HG02759 (cell line): Measurements from ENCODE around the gene SLC25A26.

Source experiments
- ATAC-seq: cut with Tn5 transposase; IDR thresholded peaks from one replicate; pipeline ENCODE4 v1.9.1; 2021; ENCODE audit warnings: mild to moderate bottlenecking, moderate library complexity; ENCODE audit not compliant: unreplicated experiment

The SLC25A26 gene

DNA sequence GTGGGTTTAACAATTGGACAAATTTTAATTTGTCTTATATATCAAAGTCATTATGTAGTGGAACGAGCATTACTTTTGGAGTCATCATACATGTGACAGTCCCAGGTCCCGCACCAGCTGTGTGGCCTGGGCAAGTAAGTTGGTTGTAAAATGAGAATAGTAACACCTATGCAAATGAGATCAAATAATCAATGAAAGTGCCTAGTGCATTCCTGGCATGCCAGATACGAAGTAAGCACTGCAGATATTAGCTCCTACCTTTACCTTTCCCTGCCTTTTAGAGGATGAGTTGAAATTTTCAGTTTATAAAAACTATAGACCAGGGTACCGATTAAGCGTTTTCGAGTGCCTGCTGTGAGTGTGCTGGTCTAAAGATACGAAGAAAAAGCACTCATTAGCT lies 145.9 kb downstream of the SLC25A26 start:
- ATAC-seq, result no peak

DNA sequence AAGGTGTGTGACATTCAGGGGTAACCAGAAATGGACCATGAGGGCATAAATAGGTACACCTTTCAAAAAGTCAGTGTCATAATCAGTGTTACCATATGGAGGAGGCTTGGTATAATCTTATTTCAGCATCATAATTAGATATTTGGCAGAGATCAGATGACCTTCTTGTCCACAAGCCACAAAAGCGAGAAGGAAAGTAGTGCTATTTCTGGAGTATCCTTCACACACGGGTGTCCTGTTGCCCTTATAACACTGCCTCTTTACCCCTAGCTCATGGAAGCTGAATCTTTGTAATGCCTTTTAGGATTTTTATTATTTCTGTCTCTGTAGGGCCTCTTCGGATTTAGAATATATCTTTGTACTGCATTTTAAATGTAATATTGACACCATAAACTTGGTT lies 147.2 kb downstream of the SLC25A26 start:
- no peak for ATAC-seq

DNA sequence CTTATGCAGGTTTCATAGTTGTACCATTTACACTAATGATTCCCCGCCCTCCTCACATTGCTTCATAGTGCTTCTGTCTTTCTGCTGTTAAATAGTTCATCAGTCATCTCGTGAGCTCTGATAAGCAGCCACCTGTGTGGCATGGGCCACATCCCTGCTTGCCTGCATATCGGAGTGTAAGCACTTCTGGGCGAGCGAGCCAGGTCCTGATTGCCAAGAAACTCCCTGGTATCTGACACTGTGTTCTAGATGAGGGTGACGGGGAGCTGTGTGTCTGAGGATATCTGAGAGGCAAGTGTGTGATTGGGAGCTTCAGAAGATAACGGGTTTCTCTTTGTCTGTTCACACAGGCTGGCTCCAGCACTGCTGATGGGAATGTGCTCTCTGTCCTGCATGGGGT lies 149.4 kb downstream of the SLC25A26 start:
- no peak for ATAC-seq

DNA sequence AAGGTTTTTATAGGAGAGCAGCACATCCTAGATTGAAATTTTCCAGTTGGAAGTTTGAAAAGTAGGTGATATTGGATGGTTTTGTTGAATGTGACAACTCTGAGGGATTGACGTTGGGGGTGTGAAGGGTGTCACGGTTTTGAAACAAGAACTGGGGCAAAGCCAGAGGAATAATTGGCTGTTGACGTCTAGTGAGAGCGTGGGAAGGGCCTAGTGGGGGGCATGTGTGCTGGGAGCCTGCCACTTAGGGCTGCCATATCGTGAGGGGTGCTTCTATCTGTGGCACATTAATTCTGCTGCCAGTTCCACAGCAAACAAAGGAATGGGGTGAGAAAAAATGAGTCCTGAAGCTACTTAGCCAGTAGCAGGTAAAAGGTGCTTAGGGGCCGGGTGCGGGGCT lies 150.6 kb downstream of the SLC25A26 start:
- ATAC-seq, result no peak

DNA sequence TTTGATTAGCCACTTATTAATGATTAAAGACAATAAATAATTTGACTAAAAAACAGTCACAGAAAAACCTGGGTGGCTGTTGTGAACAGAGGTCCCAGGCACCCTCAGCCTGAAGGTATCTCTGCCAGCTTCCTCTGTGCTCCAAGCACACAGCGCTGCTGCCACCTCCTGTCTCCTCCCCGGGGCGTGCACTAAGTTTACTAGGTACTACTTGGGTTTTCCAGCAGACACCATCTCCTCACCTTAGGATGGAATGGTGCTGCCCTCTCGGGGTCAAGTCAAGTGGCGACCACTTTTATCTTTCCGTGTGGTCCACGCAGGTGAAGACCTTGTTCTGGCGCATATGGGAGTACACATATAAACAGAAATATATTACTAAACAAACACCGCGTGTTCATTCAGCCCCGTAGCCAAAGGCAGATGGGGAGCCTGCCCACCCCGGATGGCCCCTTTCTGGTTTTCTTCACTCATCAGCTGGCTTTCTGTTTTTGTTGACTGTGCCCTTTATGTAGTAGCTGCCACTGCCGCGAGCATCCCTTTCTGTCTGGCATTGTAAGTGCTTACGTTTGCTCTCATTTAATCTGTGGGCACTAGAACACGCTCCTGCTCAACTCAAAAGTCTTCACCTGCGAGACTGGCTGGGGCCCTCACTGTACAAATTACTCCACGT lies 152.0 kb downstream of the SLC25A26 start:
- ATAC-seq, result no peak

DNA sequence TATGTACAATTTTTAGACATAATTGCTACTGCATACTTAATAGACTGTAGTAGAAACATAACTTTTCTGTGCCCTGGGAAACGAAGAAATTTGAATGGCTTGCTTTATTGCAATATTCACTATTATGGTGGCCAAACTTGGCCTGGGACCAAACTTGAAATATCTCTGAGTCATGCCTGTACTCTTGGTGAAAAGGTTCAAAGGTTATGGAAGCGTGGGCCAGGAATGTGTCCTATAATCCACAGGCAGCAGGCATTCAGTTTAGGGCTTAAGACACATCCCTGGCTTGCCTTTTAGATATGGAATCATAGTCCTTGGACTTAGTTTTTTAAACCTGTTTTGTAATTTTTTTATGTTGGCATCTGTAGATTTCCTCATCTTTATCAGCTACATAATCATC lies 155.8 kb downstream of the SLC25A26 start:
- ATAC-seq, result no peak

DNA sequence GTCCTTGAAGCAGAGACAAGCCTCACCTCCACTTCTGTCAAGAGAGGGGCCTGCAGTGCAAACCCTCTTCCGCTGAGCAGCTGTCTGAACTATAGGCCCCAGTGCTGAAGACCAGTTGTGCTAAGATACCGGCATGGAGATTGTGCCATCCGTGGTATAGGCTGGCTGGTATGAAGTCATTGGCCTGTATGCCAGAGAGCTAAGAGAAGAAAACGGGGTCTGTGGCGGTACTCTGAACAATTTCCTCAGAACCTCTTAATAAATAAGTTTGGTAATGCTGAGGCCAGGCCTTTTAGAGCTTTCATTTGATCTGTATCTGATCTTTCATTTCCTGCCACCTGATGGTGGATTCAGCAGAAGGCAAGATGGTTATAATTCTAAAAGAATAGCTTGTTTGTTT lies 157.0 kb downstream of the SLC25A26 start:
- ATAC-seq, result no peak

DNA sequence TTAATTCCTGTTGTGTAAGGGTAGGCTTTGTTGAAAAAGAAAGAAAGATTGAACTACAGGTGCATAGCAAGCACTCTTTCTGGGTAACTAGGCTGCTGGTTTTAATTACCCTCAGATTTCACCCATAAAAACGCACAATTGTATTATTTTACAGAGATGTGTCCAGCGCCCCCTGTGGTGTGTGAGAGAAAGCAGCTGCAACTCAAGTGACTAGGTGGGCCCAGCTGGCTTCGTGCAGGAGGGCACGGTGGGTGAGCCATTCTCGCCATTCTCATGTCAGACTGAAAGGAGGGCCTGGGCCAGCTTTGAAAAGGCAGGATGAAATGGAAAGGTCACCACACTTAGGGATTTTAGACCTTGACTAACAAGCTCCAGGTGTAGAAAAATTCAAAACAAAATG lies 157.5 kb downstream of the SLC25A26 start:
- no peak for ATAC-seq

DNA sequence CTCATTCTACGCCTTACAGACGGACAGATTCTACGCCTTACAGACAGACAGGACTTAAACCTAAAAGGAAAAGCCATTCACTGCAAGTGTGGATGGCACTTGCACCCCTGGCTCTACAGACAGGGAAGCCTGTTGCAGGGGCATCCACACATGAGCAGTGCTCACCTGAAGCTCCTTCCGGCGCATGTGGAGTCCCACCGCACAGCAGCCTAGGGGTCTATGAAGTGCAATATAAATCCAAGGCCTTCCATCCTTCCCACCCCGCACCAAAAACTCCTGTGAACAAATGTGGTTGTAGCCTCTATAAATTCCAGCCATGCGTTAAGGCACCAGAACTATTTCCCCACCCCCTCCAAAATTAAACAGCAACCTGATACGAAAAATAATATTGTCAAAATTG lies 158.8 kb downstream of the SLC25A26 start:
- ATAC-seq, result no peak

DNA sequence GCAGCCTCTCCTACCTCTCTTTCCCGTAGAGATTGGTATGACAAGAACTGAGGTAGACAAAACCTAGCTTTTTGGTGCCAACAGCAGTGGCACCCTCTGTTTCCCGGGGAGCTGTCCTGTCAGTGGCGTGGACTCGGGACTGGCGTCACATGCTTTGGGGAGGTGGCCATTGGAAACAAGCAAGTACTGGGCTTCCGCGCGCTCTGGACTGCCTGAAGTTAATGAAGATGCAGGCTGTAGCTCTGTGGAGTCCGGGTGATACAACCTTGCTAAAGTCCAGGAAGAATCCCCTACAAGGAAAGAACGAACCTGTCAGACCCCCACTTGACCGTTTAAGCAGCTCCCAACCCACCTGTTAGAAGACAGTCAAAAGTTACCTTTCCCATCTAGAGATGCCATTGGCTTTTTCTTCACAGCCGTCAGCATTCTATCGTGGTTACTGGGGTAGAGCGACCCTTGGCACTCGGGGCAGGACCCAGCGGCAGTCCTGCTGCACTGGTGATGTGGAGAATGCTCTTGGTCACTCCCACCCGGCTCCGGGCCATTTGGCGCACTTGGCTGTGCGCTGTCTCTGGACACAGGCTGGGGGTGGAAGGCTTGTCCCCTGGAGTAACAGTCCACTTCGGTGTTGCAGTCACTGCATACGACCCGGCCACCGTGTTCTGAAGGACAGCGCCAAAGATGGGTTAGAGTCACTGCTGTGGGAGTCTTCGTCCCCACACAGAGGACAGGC lies 159.6 kb downstream of the SLC25A26 start:
- no peak for ATAC-seq

DNA sequence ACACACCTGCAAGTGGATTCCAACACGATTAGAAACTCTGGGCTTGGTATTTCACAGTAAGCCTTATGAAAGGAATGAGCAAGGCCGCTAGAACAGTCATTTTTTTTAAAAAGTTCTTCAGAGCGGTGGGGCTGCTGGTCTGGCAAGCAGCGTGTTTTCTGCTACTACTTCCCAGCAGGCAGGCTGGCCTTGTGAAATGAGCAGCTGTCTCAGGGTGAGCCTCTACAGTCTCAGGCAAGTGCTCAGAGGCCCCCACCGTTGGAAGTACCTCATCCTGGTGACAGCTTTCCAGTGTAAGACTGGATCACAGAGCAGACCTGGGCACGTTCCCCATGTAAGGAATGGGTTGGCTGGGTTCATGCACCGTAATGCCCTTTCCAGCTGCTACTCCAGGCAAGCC lies 160.8 kb downstream of the SLC25A26 start:
- no peak for ATAC-seq

DNA sequence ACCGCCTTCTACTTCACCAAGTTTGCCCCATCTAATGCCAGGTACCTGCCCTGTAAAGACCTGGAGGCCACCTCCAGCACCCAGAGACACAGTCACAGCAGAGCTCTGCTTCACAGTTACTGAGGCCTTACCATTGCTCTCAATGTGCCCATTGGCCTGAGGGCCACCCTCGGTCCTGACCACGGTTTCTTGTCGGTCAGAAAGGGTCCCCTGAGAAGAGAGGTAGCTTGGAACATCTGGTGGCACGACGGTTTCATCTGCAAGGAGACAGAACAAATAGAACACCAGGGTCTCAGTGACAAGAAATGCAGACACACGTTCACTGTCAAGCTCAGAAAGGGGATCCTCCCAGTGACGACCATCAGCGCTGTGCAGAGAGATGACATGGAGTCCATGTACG lies 161.3 kb downstream of the SLC25A26 start:
- no peak for ATAC-seq

DNA sequence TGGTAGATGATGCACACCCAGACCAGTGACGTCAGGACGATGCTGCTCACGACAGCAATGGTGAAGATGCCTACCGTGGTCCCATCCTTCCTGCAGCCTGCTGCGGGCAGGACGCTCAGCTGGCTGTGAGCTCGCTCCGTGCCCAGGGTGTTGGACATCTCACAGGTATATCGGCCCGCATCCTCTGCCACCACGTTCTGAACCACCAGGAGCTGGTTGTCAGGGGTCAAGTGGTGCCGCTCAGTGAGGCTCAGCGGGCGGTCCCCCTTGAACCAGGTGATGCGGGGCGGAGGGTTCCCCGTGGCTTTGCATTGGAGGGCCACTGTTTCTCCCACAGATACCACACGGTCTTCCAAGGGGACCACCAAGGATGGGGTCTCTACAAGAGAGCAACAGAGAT lies 162.2 kb downstream of the SLC25A26 start:
- ATAC-seq, result no peak

DNA sequence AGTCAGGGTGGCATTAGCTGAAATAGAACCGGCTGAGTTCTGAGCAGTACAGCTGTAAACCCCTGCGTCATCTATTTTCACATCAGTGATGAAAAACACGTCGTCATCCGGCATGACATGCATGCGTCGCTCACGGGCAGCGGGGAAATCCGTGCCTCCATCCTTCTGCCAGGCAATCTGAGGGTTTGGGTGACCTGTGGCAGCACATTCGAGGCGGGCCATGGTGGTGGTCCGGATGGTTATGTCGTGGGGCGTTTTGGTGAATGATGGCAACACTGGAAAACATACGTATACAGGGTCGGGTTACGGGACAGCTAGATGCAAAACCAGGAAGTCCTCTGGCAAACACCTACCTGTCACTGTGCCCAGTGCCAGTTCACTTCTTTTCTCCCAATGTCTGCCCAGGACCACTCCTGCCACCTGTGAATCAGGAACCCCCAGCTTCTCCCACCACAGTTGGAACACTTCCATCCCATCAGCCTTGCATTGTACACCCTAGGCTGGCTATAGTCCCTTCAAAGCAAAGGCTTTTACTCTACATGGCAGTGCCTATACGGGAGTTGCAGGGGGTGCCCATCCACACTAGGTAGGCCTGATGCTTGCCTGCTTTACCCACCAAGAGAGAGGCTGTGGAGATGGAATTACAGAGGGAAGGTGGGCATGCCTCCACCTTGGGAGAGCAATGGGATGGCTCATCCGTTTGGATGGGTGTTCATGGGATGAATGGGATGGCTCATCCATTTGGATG lies 163.4 kb downstream of the SLC25A26 start:
- no peak for ATAC-seq

DNA sequence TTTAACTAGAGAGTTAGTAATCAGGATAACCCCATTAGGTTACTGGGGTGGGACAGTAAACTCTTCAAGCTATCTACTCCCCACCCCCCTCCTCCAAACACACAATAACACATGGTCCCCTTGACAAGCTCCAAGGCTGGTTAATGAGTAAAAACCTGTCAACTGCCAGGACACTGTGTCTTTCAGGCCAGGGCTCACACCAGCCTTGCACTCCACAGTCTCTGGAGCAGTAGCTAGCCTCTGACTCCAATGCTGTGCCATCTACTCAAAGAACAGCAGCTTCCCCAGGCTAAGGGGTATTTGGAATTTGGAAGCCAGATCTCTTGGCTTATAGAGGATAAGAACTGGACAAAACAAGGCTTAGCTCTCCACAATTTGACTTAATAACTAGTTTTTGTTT lies 164.3 kb downstream of the SLC25A26 start:
- ATAC-seq, result no peak

DNA sequence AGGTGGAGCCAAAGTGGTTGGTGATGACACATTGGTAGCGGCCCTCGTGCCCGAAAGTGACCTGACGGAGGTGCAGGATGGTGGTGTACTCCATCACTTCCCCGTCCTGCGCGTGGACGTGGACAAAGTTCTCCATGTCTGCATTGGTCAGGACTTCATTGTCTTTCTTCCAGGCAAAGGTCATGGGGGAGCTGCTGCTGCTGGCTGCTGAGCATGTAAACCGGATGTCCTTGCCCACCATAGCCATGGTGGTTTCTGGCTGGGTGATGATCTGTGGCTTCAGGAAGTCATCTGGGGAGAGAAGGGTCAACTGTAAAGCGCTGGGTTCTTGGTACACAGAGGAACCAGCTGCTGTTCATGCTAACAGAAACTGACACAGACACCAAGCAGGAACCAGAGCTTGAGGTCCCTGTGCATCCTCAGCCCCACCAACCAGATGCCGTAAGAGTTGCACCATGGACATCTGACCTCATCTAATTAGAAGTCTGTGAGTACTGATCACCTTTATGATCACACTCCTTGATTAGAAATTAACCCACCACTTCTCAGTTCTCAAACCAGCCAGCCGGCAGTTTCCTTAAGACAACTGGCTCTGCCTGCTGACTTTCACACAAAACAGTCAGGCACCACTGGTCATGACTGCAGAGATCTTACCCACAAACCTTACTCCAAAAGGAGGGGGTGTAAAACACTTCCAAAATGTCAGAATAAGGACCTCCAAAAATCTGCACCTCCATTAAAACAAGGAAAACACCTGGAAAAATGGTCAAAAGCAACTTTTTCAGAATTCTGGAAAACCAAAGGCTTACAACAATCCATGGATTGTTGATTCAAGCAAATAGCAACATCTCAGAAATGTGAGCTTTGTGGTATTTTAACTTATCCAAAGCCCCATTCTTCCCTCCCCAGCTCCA lies 165.5 kb downstream of the SLC25A26 start:
- ATAC-seq, result peak; percentile 83

DNA sequence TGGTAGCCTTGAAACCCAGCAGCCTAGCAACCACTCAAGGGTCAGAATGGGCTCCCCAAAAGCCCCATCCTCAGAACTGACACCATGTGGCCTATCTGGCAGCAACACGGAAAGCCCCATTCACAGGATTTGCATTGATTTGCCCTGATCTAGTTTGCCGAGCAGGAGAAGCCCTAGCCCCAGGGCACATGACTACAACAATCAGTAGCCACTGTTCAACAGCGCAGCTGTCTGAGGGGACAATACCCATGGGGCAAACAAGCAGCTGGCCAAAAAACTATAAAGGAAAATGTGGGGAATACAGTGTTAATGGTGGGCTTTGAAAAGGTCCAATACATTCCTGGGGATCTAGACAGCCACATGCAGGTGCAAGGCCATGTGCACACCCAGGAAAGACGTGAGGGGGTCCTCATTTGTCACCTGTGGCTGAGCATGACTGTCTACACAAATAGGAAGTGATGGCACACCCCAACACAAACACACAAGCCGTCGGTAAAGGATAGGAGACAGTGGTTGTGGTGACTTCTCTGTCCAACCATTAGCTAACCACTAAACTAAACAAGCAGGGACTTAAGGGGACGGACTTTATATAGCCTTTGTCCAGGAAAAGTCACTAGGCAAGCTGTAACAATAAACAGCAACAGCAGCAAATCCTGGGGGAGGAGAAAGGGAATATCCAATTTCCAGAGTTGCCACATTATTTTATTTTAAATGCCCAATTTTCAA lies 166.3 kb downstream of the SLC25A26 start:
- ATAC-seq, result peak; percentile 57

DNA sequence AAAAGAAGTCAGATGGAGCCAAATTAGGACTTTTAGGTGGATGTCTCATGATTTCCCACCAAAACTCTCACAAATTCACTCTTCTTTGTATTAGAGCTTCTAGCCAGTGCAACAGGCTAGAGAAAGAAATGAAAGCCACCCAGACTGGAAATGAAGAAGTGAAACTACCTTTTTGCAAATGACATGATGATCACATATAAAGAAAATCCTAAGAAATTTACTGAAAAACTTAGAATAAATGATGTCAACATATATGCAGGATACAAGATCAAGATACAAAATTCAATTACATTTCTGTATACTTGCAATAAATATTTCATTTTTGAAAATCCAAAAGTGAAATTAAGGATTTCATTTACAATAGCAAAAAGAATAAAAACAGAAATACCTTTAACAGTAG lies 169.2 kb downstream of the SLC25A26 start:
- no peak for ATAC-seq

DNA sequence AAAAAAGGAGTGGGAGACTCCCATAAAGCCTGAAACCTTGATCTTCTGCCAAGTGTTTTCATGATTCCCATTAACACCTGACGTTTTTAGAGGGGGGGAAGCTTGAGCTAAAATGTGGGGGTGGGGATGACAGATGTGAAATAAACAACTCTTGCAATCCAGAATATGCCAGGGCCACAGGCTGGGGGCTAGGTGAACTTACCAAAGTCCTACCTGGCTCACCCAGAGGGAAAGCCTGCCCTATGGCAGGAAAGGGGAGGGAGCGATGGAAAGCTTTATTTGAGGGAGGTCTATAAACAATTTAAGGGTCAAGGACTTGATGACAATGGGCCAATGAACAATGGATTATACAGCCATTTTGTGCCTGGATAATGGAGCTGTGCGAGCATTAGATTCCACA lies 171.7 kb downstream of the SLC25A26 start:
- ATAC-seq, result no peak

DNA sequence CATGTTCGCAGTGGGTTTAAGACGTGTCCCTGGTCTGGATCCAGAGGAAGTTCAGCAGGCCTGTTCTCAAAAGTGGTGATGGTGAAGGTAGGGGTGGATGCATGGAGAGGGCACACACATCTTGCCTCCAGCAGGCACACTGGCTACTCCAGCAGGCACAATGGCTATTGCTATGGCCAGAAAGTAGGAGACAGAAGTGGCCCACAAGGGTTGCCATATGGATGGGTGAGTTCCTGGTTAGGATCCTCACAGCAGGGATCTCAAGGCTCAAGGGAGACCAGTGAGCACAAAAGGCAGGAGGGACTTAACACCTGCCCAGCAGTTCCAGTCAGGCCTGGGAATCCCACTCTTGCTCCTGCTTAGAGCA lies 172.1 kb downstream of the SLC25A26 start:
- no peak for ATAC-seq
